GM18498 (cell line): ENCODE results near the gene GRAMD2B.
"Not testable (repeated sequence)": the region's sequence is repeated elsewhere in the genome, so short reads cannot be mapped to it uniquely, and the experiment has no call there.

Experiments used
- ATAC-seq: cut with Tn5 transposase; IDR thresholded peaks from one replicate; pipeline ENCODE4 v1.9.1; 2021; ENCODE audit warnings: mild to moderate bottlenecking, moderate library complexity; ENCODE audit not compliant: unreplicated experiment

Gene GRAMD2B

DNA sequence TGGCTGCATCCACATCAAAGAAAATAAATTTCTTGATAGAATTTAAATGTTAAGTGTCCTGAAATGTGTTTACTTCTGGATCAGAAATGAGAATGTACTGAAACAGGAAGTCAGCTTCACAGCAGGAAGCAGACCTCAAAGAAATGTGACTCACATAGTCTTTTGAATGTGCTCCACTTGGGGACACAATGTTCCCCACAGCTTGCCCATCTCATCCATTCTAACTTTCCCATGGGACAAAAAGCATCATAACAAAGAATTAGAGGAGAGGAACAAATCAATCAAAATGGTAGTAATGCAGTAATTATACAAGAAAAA is 85.7 kb downstream of the GRAMD2B start:
- ATAC-seq = no peak

DNA sequence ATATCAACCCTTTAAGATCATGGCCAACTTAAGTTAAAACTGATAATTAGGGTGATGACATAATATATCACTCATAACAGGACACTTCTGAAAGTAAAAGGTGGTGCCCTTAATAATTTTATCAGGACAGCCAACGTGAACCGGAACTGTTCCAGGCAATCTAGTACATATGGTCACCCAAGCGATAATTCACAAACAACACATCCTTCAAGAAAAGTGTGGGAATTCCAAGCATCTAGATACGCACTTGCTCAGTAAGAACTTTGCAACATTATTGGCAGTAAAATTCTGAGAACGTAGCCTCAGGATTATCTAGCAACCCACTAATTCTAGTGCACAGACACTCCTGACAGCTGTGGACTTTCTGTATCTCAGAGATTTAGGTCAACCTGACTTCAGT is 86.1 kb downstream of the GRAMD2B start:
- no peak for ATAC-seq

DNA sequence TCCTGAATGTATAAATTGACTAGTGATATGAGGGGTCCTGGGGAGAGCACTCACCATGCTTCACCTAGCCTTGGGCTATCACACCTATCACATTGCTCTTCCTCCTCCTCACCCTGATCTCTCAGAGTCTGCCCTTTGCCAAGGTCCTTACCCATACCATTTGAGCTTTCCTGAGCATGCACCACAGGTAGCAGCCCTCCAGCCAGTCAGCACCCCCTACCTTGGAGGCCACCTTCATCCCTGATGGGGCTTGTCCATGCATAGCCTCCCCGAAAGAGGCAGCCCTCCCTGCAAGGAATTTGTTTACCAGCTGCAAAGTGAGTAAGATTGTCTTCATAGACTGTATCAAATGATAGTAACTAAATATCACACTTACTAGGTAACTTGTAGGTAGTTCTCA is 88.8 kb downstream of the GRAMD2B start:
- ATAC-seq = no peak

DNA sequence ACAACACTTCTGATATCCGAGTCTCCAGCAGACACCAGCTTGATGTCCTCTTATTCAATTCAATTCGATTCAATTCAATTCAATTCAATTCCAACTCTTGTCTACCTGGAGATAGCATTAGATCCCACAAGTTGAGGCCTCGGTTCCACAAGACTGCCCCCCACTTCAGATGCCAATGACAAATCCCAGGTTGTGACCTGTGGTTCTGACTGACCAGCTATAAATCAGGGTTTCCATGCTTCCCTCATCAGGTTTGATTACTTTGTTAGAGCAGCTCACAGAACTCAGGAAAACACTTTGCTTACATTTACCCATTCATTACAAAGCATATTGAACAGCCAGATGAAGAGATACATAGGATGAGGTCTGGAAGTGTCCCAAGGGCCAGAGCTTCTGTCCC is 89.2 kb downstream of the GRAMD2B start:
- ATAC-seq = no peak

DNA sequence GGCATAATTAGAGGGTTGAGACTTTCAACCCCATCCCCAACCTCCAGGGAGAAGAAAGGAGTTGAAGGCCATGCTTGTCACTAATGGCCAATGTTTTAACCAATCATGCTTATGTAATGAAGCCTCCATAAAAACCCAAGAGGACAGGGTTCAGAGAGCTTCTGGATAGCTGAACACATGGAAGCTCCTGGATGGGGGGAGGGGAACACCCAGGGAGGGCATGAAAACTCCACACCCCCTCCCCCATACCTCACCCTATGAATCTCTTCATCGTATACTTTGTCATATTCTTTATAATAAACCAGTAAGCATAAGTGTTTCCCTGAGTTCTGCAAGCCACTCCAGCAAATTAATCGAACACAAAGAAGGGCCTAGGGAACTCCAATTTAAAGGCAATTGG is 90.1 kb downstream of the GRAMD2B start:
- no peak for ATAC-seq

DNA sequence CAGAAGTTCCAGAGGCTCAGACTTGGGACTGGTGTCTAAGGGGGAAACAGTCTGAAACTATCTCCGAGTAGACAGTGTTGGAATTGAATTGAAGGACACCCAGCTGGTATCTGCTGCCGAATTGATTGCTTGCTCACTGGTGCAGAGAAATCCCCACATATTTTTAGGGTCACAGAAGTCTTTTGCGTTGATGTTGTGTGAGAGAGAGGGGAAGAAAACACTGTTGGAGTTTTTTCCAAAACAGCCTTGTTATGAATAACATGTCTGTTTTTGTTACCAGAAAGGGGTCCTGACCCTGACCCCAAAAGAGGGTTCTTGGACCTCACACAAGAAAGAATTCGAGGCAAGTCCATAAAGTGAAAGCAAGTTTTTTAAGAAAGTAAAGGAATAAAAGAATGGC is 90.5 kb downstream of the GRAMD2B start:
- ATAC-seq = no peak

DNA sequence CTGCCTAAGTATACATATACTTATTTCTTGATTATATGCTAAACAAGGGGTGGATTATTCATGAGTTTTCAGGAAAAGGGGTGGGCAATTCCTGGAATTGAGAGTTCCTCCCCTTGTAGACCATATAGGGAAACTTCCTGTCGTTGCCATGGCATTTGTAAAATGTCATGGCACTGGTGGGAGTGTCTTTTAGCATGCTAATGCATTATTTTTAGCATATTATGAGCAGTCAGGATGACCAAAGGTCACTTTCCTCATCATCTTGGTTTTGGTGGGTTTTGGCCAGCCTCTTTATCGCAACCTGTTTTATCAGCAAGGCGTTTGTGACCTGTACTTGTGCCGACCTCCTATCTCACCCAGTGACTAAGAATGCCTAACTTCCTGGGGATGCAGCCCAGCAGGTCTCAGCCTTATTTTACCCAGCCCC is 90.9 kb downstream of the GRAMD2B start:
- ATAC-seq = no peak

DNA sequence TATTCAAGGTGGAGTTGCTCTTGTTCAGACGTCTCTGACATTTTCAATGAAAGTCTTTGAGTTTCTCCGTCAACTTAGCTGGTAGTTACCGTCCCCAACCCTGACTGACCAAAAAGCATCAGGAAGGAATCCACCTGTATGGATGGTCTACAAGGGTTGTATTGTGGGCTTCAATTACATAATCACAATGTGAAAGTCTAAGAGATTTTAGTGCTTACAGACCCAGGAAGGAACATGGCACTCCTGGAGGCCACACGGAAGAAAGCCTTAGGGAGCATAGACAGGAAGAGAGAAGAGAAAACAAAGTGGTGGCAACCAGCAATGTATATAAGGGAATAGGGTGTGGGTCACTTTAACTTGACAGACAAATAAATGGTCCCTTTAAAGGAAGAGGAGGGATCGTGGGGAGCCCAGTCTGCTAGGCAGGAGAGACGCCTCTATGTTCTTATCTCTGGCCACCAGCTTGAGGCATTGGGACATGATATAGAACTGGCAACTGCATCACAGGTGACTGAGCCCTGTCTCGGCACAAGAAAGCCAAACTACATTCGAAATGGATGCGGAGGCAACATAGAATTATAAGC is 91.4 kb downstream of the GRAMD2B start:
- no peak for ATAC-seq

DNA sequence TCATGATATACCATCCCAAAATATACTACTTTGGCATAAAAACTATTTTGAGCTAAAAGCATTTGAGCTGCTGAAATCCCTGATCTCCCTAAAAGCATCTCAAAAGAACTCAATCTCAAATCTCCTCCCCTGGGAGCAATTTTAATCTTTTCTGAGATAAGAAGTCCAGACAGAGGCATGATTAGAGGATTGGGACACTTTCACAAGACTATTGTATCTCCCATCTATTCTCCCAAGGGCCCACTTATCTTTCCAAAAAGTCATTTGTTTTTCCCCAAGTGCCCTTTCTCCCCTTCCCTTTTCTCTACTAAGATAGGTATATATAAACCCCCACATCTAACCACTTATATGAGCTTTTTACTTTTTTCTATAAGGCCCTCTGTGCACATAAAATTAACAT is 92.1 kb downstream of the GRAMD2B start:
- ATAC-seq = no peak

DNA sequence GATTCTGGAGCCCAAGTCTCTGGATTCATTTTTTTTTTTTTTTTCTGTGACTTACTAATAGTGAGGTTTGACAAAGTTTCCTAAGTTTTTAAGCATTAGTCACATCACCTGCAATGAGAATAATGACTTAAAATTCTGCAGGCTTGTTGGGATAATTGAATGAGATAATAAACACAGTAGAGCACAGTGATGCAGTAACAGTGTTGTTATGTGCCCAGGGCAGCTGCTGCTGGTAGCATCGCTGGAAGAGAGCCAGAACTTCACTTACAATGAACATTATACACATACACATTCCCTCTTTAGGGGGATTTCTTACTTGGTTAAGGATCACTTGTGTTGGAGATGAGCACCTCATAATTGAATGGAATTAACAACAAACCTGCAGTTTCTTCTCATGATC is 92.9 kb downstream of the GRAMD2B start:
- no peak for ATAC-seq

DNA sequence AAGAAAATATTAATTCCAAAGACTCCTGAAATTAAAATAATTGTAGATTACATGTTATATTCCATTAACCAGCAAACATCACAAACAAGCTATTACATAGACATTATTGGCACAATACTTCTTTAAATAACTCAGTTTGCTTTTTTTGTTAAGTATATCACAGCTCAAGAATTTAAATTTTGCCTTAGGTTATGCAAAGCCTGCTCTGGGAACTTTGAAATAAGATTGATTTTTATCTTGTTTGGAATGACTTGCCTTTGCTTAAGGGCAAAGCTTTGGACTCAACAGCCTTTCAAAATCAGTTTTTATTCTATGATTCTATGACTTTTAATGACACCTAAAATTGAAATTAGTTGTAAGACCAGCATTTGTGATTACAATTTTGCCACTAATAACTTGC is 93.6 kb downstream of the GRAMD2B start:
- no peak for ATAC-seq

DNA sequence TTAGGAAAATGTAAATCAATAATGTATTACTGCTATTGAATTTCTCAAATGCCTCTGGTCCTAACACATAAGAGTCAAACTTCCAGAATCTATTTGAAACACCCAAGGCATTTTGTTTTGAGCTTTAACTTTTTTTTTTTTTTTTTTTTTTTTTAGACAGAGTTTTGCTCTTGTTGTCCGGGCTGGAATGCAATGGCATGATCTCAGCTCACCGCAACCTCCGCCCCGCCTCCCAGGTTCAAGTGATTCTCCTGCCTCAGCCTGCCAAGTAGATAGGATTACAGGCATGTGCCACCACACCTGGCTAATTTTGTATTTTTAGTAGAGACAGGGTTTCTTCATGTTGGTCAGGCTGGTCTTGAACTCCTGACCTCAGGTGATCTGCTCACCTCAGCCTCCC is 96.0 kb downstream of the GRAMD2B start:
- not testable (repeated sequence) for ATAC-seq

DNA sequence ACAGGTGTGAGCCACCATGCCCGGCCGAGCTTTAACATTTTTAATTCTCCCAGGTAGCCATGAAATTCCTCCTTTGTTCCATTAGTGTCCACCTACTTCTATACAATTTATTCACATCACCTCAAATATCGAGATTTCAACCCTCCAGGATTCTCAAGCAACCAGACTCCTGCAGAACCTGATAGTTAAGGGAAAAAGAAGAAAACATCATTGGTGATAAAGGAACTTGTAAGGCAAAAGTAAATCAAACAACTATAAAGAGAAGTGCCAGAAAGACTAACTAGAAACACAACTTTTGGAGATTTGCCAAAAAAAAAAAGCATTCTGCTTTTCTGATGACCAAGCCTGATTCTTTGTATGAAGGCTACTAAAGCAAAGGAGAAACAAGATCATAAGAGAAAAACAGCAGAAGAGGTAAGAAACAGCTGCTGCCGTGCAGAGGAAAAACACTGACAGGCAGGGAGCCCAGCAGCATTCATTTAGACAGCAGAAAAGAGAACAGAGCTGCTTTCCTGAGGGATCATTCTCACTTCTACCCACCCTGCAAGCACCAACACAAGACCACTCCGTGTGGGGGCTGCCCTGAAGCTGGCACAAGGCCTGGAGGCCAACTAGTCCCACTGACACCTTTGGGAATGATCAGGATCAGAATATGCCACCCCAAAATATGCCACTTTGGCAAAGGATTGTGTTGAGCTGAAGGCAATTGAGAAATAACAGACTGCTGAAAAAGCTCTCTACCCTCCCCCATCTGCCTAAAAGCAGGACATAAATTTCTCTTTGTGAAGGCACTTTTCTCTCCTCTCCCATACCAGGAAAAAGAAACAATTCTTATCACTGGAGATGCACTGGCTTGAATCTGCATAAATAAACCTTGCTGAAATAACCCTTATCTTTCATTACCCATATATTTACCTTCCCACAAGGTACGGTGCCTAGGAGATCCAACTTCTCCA is 96.7 kb downstream of the GRAMD2B start:
- no peak for ATAC-seq

DNA sequence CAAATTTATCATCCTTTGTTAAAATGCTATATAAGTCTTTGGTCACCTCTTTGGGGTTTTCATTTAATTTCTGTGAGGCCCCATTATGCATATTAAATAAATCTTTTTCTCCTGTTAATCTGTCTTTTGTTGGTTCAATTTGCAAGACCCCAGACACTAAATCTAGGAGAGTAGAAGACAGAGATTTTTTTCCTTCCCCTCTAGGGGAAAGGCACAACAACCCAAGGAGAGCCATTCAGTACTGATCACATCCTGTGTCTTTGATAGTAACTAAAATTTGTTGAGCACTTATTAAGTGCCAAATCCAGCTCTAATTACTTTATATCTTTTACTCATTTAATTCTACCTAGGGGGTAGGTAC is 97.4 kb downstream of the GRAMD2B start:
- ATAC-seq = no peak

DNA sequence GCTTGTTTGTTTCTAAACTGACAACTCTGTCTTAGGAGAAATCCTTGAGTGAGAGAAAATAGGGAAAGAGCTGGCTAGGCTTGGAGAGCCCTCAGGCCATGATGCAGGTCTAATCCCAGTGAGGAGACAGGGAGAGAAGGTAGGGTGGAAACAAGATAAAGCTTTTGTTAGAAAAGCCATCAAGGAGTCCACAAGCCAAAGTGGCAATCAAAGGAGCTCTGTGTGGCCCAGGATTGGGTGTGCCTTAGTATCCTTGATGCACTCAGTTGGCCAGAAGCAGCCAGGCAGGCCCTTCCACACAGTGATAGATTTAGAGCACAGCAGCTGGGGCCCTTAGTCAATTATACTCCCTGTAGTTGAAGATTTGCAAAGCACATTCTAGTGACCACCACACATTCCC is 97.9 kb downstream of the GRAMD2B start:
- ATAC-seq = no peak

DNA sequence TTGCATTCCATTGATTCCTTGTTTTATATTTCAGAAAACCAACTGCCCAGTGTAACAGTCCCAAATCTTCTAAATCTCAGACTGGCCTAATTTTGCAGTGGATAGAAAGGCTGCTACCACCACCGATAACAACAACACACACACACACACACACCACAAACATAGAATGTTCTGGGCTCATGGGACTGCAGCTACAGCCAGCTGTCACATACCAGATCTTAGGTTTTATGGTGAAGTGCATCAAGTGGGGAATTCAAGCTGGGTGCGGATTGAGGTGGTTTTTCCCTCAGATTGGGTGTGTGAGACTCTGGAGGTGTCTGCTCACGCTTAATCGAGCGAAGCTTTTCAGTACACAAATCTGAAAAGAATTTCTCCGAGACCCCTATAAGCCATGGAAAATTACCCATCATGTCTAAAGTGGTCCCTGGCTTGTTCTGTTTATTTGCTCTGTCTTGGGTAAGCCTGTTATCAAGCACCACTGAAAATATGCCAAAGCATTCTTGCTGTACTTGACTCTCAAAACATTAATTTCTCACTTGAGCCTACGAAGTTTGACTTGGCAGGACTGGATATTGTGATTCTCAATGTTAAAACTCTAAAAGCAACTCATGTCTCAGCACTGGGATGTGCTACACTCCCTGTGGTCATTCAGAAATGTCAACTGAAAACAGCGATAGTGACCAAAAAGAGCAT is 100.8 kb downstream of the GRAMD2B start:
- ATAC-seq = no peak

DNA sequence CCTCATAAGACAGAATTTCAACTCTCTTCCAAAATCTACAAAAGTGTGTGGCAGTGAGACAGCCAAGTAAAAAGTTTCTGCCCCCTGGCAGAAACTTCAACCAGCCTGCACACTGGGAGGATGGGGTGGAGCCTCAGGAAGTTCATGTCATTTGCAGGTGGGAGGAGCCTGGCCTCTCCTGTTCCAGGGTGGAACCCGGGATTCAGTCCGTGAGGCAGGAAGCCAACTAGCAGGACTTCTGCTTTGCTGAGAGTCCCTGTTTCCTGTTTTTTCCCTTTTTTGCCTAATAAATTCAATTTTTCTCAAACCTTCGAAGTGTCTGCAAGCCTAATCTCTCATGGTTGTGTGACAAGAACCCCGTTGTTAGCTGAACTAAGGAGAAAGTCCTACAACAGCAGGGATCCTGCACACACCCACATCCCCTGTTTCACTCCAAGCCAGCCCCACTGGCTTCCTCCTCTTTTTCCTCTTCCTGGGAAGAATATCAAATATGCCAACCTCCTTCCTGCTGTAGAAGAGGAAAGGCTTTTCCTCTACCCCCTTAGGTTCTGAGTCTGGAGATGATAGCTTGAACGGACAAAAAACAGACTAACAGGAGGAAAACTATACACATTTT is 102.5 kb downstream of the GRAMD2B start:
- no peak for ATAC-seq

DNA sequence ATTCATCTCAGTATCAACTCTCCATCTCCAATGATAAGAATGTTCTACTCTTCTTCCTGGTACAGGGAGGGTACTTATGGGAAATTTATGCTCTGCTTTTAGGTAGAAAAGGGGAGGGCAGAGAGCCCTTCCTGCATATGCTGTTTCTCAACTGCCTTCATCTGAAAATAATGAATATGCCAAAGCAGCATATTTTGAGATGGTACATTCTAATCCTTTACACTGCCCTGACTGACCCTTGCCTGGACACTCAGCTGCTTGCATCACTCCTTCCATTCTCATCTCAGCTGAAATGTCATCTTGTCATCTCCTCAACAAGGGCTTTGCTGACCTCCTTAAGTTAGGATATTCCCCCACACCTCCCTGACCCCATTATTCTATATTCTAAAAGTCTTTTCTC is 103.3 kb downstream of the GRAMD2B start:
- ATAC-seq = no peak

DNA sequence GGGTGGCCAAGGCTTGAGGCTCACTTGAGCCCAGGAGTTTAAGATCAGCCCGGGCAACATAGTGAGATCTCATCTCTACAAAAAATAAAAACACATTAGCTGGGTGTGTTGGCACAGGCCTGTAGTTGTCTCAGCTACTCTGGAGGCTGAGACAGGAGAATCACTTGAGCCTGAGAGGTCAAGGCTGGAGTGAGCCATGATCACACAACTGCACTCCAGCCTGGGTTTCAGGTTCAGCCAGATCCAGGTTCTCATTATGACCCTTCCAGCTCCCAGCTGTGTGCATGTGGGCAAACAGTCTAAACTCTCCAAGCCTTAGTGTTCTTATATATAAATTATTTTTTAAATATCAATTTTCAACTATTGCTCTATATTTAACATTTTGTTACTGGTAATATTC is 103.9 kb downstream of the GRAMD2B start:
- ATAC-seq = no peak

DNA sequence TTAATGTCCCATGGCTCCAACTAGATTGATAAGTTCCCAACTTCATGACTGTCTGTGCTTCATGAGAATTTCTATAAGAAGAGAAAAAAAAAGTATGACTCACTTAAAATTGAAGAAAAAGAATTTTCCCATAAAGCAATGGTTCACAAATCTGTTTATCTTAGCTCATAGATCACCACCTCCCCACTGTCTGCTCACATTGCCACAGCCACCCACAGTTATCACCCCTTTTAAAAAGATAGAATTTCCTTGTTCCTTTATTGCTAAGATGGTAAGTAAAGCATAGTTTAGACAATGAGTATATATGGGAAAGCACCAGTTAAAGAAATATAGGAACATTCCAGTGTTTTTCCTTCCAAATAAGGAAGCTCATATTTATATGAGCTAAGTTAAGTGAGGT is 104.7 kb downstream of the GRAMD2B start:
- no peak for ATAC-seq

DNA sequence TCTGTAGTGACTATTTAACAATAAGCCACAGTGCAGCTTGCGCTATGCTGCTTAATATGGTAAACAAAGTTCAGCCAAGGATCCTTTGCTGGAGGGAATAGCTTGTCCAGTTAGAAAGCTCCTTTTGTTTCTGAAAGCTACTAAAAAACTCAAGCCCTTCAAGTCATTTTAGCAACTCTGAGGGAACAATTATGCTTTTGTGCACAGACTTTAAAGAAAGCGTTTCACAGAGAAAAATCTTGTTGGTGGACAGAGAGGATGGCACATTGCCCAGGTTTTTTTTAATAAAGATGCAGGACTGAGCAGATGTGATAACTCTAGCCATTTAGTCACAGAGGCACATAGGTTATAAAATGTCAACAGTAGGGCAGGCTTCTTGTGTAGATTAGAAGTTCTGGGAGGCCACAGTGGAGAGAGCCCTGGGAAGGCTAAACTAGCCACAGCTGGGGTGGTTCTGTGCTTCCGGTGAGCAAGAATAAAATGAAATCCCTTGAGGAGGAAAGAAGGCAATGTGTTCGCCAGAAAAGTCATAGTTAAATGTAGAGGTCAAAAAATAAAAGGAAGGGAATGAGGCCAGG is 108.4 kb downstream of the GRAMD2B start:
- no peak for ATAC-seq
